ENCODE measurements around the gene TRUB1.

TRUB1 gene

GRCh38 chr10:114923551-114923950, 14.4 kb upstream of the TRUB1 start:
- H3K4me3 ChIP-seq (ENCODE audit: low read depth, low read length), result no peak overlapping the region
- TF ChIP-seq CTCF (IDR thresholded peaks at IDR 0.05; ENCODE audit: low read depth, low read length), result no peak

GRCh38 chr10:114925587-114926586, 12.1 kb upstream of the TRUB1 start:
- no peak overlapping the region for H3K4me3 ChIP-seq (ENCODE audit: low read depth, low read length)

GRCh38 chr10:114928818-114929217, 9.2 kb upstream of the TRUB1 start:
- H3K4me3 ChIP-seq (ENCODE audit: low read depth, low read length), result no peak overlapping the region
- TF ChIP-seq CTCF (IDR thresholded peaks at IDR 0.05; ENCODE audit: low read depth, low read length), result no peak

More at GRCh38 chr10:114925587-114926586, 12.1 kb upstream of the TRUB1 start:
- no peak for TF ChIP-seq CTCF (IDR thresholded peaks at IDR 0.05; ENCODE audit: low read depth, low read length)

- no peak overlapping the region for H3K4me3 ChIP-seq (ENCODE audit: low read depth, low read length)
- TF ChIP-seq CTCF (IDR thresholded peaks at IDR 0.05; ENCODE audit: low read depth, low read length), result no peak
Measured at GRCh38 chr10:114930320-114930719, 7.7 kb upstream of the TRUB1 start.

- H3K4me3 ChIP-seq (ENCODE audit: low read depth, low read length), result no peak overlapping the region
- no peak for TF ChIP-seq CTCF (IDR thresholded peaks at IDR 0.05; ENCODE audit: low read depth, low read length)
Measured at GRCh38 chr10:114931072-114931679, 6.8 kb upstream of the TRUB1 start.

- H3K4me3 ChIP-seq (ENCODE audit: low read depth, low read length), result no peak overlapping the region
- TF ChIP-seq CTCF (IDR thresholded peaks at IDR 0.05; ENCODE audit: low read depth, low read length), result no peak
Measured at GRCh38 chr10:114932225-114932624, 5.8 kb upstream of the TRUB1 start.

GRCh38 chr10:114932945-114933344, 5.0 kb upstream of the TRUB1 start:
- TF ChIP-seq CTCF (IDR thresholded peaks at IDR 0.05; ENCODE audit: low read depth, low read length), result no peak
- H3K4me3 ChIP-seq (ENCODE audit: low read depth, low read length), result no peak overlapping the region
